H9 (cell line): ENCODE results near the gene CDC42. TPM values are rescaled to one million over a fixed set of nuclear protein-coding genes. Genes with fewer than 3 reads are reported as not detected.

Source experiments
- DNase-seq: peaks from one replicate; pipeline ENCODE4 v3.0.0-alpha.2; 2017
- H2AFZ ChIP-seq: one replicate; pipeline ENCODE4 v1.6.1; 2013; ENCODE audit warnings: mild to moderate bottlenecking, low read length, control low read depth, moderate library complexity
- H2AK5ac ChIP-seq: 2 replicates; pipeline ENCODE4 v1.6.1; 2013; ENCODE audit warnings: low read length, control low read depth, mixed read lengths; ENCODE audit not compliant: insufficient read length
- H2BK120ac ChIP-seq: one replicate; pipeline ENCODE4 v1.6.1; 2013; ENCODE audit warnings: low read depth, mild to moderate bottlenecking, low read length, control low read depth, inconsistent platforms; ENCODE audit not compliant: poor library complexity, severe bottlenecking
- H2BK12ac ChIP-seq: 2 replicates; pipeline ENCODE4 v1.6.1; 2013; ENCODE audit warnings: low read length, control low read depth, mixed read lengths, low read depth; ENCODE audit not compliant: insufficient read length
- H2BK15ac ChIP-seq: 2 replicates; pipeline ENCODE4 v1.6.1; 2013; ENCODE audit warnings: low read depth, low read length, control low read depth
- H2BK20ac ChIP-seq: one replicate; pipeline ENCODE4 v1.6.1; 2013; ENCODE audit warnings: low read depth, mild to moderate bottlenecking, low read length, control low read depth, inconsistent platforms; ENCODE audit not compliant: poor library complexity, severe bottlenecking
- H2BK5ac ChIP-seq: 2 replicates; pipeline ENCODE4 v1.6.1; 2013; ENCODE audit warnings: low read length, control low read depth, mixed read lengths; ENCODE audit not compliant: insufficient read length
- H3K14ac ChIP-seq: 2 replicates; pipeline ENCODE4 v1.6.1; 2013; ENCODE audit warnings: low read length, control low read depth; ENCODE audit not compliant: insufficient read depth
- H3K18ac ChIP-seq: 2 replicates; pipeline ENCODE4 v1.6.1; 2013; ENCODE audit warnings: low read depth, mild to moderate bottlenecking, mixed read lengths, low read length, control low read depth; ENCODE audit not compliant: insufficient read length
- H3K23ac ChIP-seq: 2 replicates; pipeline ENCODE4 v1.6.1; 2013; ENCODE audit warnings: low read length, control low read depth, mixed read lengths, low read depth; ENCODE audit not compliant: insufficient read length
- H3K23me2 ChIP-seq: 2 replicates; pipeline ENCODE4 v1.6.1; 2013; ENCODE audit warnings: low read depth, mild to moderate bottlenecking, mixed read lengths, low read length, control low read depth; ENCODE audit not compliant: insufficient read length, poor library complexity, severe bottlenecking
- H3K27ac ChIP-seq: 2 replicates; pipeline ENCODE4 v1.5.1; 2013; ENCODE audit warnings: low read length, control low read depth, mixed read lengths, low read depth; ENCODE audit not compliant: insufficient read length
- H3K27me3 ChIP-seq: 2 replicates; pipeline ENCODE4 v1.6.1; 2013; ENCODE audit warnings: low read length, control low read depth, inconsistent platforms; ENCODE audit not compliant: insufficient read depth
- H3K4ac ChIP-seq: 2 replicates; pipeline ENCODE4 v1.6.1; 2013; ENCODE audit warnings: low read depth, mild to moderate bottlenecking, control low read depth, inconsistent platforms, low read length, moderate library complexity
- H3K4me1 ChIP-seq: 2 replicates; pipeline ENCODE4 v1.6.1; 2013; ENCODE audit warnings: low read length, control low read depth, inconsistent platforms; ENCODE audit not compliant: insufficient read depth
- H3K4me2 ChIP-seq: 2 replicates; pipeline ENCODE4 v1.6.1; 2013; ENCODE audit warnings: low read length, control low read depth, mixed read lengths; ENCODE audit not compliant: insufficient read length, insufficient read depth
- H3K56ac ChIP-seq: 2 replicates; pipeline ENCODE4 v1.6.1; 2013; ENCODE audit warnings: low read depth, mild to moderate bottlenecking, mixed read lengths, low read length, control low read depth; ENCODE audit not compliant: insufficient read length
- H3K79me1 ChIP-seq: 2 replicates; pipeline ENCODE4 v1.6.1; 2013; ENCODE audit warnings: low read depth, mild to moderate bottlenecking, moderate library complexity, low read length, control low read depth, inconsistent platforms; ENCODE audit not compliant: insufficient read depth, poor library complexity, severe bottlenecking
- H3K79me2 ChIP-seq: 2 replicates; pipeline ENCODE4 v1.6.1; 2013; ENCODE audit warnings: low read length, control low read depth, inconsistent platforms; ENCODE audit not compliant: insufficient read depth
- H3K9ac ChIP-seq: 2 replicates; pipeline ENCODE4 v1.6.1; 2013; ENCODE audit warnings: low read length, control low read depth, mixed read lengths; ENCODE audit not compliant: insufficient read length; ENCODE audit errors: extremely low read depth
- H3K9me3 ChIP-seq: one replicate; pipeline ENCODE4 v1.6.1; 2013; ENCODE audit warnings: low read depth, low read length, inconsistent platforms; ENCODE audit not compliant: control insufficient read depth
- H3T11ph ChIP-seq: one replicate; pipeline ENCODE4 v1.6.1; 2013; ENCODE audit warnings: mild to moderate bottlenecking, low read length, control low read depth, inconsistent platforms
- H4K20me1 ChIP-seq: one replicate; pipeline ENCODE4 v1.6.1; 2013; ENCODE audit not compliant: control insufficient read depth, insufficient read length, insufficient read depth
- H4K5ac ChIP-seq: 2 replicates; pipeline ENCODE4 v1.6.1; 2013; ENCODE audit warnings: low read depth, mild to moderate bottlenecking, mixed read lengths, low read length, control low read depth; ENCODE audit not compliant: insufficient read length
- H4K8ac ChIP-seq: replicated peaks from 2 replicates; pipeline ENCODE4 v1.6.1; 2013; ENCODE audit warnings: low read length, control low read depth, mixed read lengths, low read depth; ENCODE audit not compliant: insufficient read length
- H4K91ac ChIP-seq: 2 replicates; pipeline ENCODE4 v1.6.1; 2013; ENCODE audit warnings: low read depth, mild to moderate bottlenecking, moderate library complexity, mixed read lengths, low read length, control low read depth; ENCODE audit not compliant: insufficient read length
- H3K27ac Mint-ChIP-seq, 3 experiments: 2 replicates in 2 of 3; 3 replicates in 1 of 3; pipeline ENCODE4 v1.8.0; 2020 to 2021; ENCODE audit warnings: mixed read lengths in 3 of 3, mild to moderate bottlenecking in 1 of 3, moderate library complexity in 1 of 3
- H3K27me3 Mint-ChIP-seq: 2 replicates; pipeline ENCODE4 v1.8.0; 2021; ENCODE audit warnings: low read depth, mild to moderate bottlenecking, moderate library complexity, mixed read lengths
- H3K36me3 Mint-ChIP-seq, 3 experiments: 2 replicates in 2 of 3; 3 replicates in 1 of 3; pipeline ENCODE4 v1.8.0; 2020 to 2021; ENCODE audit warnings: low read depth in 3 of 3, mixed read lengths in 3 of 3; ENCODE audit not compliant: insufficient read depth in 1 of 3
- H3K4me1 Mint-ChIP-seq, 2 experiments: 2 replicates each; pipeline ENCODE4 v1.8.0; 2020; ENCODE audit warnings: mixed read lengths in 2 of 2
- H3K4me3 Mint-ChIP-seq, 2 experiments: 2 replicates in 1 of 2; 3 replicates in 1 of 2; pipeline ENCODE4 v1.8.0; 2020 to 2021; ENCODE audit warnings: mild to moderate bottlenecking in 2 of 2, mixed read lengths in 2 of 2, moderate library complexity in 1 of 2
- H3K9me3 Mint-ChIP-seq, 2 experiments: 2 replicates in 1 of 2; 3 replicates in 1 of 2; pipeline ENCODE4 v1.8.0; 2020; ENCODE audit warnings: mild to moderate bottlenecking in 2 of 2, mixed read lengths in 2 of 2, moderate library complexity in 1 of 2
- WGBS: extraction: QIAGEN DNeasy Blood & Tissue Kit; methylation state at CpG from one replicate; pipeline ENCODE4 v1.1.7; 2013; ENCODE audit warnings: missing lambda C conversion rate, low lambda C conversion rate, mixed read lengths; ENCODE audit not compliant: insufficient read length; ENCODE audit errors: extremely low coverage; 5-methylcytosine and 5-hydroxymethylcytosine counted together
- total RNA-seq: library from RNA; stranded (reverse); gene quantifications from 2 replicates; pipeline ENCODE4 v1.2.1, GENCODE V29; 2021
- TF ChIP-seq, protein P1 (sequence below): fragments of 200-600 bp; sonication (generic); conservative IDR thresholded peaks from 3 replicates; pipeline ENCODE4 v1.8.0; 2021; ENCODE audit warnings: antibody characterized with exemption, mild to moderate bottlenecking

The CDC42 gene
- total RNA-seq, 1 experiment from 2014 or later: 197 TPM

DNA sequence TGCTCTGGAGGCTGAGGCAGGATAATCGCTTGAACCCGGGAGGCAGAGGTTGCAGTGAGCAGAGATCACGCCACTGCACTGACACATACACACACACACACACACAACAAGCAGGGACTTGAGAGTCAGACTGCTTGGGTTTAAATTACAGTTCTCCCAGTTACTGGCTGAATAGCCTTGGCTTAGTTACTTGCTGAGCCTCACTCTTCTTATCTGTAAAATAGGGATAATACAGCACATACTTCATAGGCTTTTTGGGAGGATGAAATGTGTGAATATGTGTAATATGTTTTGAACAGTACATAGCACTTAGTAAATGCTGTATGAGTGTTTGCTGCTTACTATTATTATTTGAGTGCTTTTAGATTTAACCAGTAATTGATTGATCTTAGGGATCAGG lies 23.8 kb downstream of the CDC42 start:
- peaks cover 2% of the 10 kb centered on the region; the same call in 1 of the 2 replicates for H3K4me1 ChIP-seq
- no peak overlapping the region for H2BK120ac ChIP-seq
- no peak overlapping the region for H4K5ac ChIP-seq
- peaks cover 0 to 22% (median 21%) of the 10 kb centered on the region in 3 experiments; a peak in 5 of 7 replicates for H3K36me3 Mint-ChIP-seq
- WGBS: no CpG with 5 or more reads among the region's 3 CpGs
- H3K9me3 Mint-ChIP-seq: no peaks in the 10 kb centered on the region
- H3K23me2 ChIP-seq: no peaks in the 10 kb centered on the region
- H3K27ac ChIP-seq: no peak overlapping the region
- H2BK15ac ChIP-seq: no peak overlapping the region
- TF ChIP-seq, protein P1, sequence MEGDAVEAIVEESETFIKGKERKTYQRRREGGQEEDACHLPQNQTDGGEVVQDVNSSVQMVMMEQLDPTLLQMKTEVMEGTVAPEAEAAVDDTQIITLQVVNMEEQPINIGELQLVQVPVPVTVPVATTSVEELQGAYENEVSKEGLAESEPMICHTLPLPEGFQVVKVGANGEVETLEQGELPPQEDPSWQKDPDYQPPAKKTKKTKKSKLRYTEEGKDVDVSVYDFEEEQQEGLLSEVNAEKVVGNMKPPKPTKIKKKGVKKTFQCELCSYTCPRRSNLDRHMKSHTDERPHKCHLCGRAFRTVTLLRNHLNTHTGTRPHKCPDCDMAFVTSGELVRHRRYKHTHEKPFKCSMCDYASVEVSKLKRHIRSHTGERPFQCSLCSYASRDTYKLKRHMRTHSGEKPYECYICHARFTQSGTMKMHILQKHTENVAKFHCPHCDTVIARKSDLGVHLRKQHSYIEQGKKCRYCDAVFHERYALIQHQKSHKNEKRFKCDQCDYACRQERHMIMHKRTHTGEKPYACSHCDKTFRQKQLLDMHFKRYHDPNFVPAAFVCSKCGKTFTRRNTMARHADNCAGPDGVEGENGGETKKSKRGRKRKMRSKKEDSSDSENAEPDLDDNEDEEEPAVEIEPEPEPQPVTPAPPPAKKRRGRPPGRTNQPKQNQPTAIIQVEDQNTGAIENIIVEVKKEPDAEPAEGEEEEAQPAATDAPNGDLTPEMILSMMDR: no peak
- peak overlapping the region in 1 of 3 experiments; percentile 44; a peak in 2 of 7 replicates for H3K27ac Mint-ChIP-seq
- H2BK12ac ChIP-seq: no peak overlapping the region
- H4K20me1 ChIP-seq: no peaks in the 10 kb centered on the region
- no peaks in the 10 kb centered on the region for H3K27me3 Mint-ChIP-seq
- no peaks in the 10 kb centered on the region for H3K27me3 ChIP-seq
- no peaks in the 10 kb centered on the region for H3K9me3 ChIP-seq
- no peak overlapping the region for H3K14ac ChIP-seq
- no peak overlapping the region for H3K56ac ChIP-seq
- H2BK5ac ChIP-seq: no peak overlapping the region
- no peak overlapping the region for H3T11ph ChIP-seq
- no peak overlapping the region for H3K4me3 Mint-ChIP-seq
- no peaks in the 10 kb centered on the region for H3K79me1 ChIP-seq
- no peak overlapping the region for H2AK5ac ChIP-seq
- no peak overlapping the region for H3K9ac ChIP-seq
- no peak overlapping the region for H4K8ac ChIP-seq
- H2BK20ac ChIP-seq: no peak overlapping the region
- H3K18ac ChIP-seq: no peak overlapping the region
- H3K4ac ChIP-seq: no peak overlapping the region
- no peak overlapping the region for H3K23ac ChIP-seq
- H4K91ac ChIP-seq: no peak overlapping the region
- no peak overlapping the region for H2AFZ ChIP-seq
- no peak overlapping the region for H3K4me2 ChIP-seq
- peaks cover 26% of the 10 kb centered on the region; the same call in 1 of the 2 replicates for H3K79me2 ChIP-seq
- no peak for DNase-seq
- H3K4me1 Mint-ChIP-seq: peaks cover 27 to 46% of the 10 kb centered on the region in 2 experiments
